ENCODE measurements around the gene TH. TPM values are rescaled to one million over a fixed set of nuclear protein-coding genes. Genes with fewer than 3 reads are reported as not detected.
"Not testable (repeated sequence)": the region's sequence is repeated elsewhere in the genome, so short reads cannot be mapped to it uniquely, and the experiment has no call there.

The TH gene
- total RNA-seq, 1 experiment from 2014 or later, result not detected

DNA sequence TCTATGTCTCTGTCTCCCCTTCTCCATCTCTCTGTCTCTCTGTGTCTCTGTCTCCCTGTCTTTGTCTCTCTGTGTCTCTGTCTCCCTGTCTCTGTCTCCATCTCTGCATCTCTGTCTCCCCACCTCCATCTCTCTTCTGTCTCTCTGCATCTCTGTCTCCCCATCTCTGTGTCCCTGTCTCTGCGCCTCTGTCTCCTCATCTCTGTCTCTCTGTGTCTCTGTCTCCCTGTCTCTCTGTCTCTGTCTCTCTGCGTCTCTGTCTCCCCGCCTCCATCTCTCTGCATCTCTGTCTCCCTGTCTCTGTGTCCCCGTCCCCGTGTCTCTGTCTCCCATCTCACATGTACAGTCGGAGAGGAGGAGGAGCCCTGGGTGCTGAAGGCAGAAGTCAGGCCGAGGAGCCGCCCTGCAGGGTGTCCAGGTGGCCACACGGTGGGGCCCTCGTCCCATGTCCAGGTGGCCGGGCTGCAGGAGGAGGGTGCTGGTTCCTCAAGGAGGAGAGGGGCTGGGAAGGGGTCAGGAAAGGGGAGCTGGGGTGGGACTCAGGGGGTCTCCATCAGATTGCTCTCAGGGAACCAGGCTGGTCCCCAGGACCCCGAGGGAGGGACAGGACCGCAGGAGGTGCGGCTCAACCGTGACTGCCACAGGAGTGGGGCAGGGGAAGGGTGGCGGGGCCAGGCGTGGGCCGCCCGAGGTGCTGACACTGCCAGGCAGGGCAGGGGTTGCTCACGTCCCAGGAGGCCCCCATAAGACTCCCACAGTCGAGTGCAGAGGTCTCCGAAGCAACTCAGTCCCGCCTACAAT, 25.6 kb upstream of the TH start:
- TF ChIP-seq, protein P1, sequence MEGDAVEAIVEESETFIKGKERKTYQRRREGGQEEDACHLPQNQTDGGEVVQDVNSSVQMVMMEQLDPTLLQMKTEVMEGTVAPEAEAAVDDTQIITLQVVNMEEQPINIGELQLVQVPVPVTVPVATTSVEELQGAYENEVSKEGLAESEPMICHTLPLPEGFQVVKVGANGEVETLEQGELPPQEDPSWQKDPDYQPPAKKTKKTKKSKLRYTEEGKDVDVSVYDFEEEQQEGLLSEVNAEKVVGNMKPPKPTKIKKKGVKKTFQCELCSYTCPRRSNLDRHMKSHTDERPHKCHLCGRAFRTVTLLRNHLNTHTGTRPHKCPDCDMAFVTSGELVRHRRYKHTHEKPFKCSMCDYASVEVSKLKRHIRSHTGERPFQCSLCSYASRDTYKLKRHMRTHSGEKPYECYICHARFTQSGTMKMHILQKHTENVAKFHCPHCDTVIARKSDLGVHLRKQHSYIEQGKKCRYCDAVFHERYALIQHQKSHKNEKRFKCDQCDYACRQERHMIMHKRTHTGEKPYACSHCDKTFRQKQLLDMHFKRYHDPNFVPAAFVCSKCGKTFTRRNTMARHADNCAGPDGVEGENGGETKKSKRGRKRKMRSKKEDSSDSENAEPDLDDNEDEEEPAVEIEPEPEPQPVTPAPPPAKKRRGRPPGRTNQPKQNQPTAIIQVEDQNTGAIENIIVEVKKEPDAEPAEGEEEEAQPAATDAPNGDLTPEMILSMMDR (IDR thresholded peaks at IDR 0.05; ENCODE audit: insufficient read depth in 1 of 2, low read depth in 1 of 2, low read length in 1 of 2, severe bottlenecking in 1 of 2, unreplicated experiment in 1 of 2), result peak; percentile 98 to 99
- Mint-ChIP-seq H3K27me3 (ENCODE audit: insufficient read depth, unreplicated experiment) (peaks cover 7% of the 10 kb centered on the region), H3K27ac (ENCODE audit: unreplicated experiment) (peak overlapping the region; percentile 51), H3K36me3 (ENCODE audit: insufficient read depth, unreplicated experiment) (peaks cover 20% of the 10 kb centered on the region), H3K4me3 (ENCODE audit: unreplicated experiment) (no peak overlapping the region), H3K9me3 (ENCODE audit: unreplicated experiment) (peaks cover 10% of the 10 kb centered on the region), H3K4me1 (ENCODE audit: low read depth, unreplicated experiment) (peaks cover 31% of the 10 kb centered on the region)
- no peaks in the 10 kb centered on the region for H3K9me3 ChIP-seq
- CTCF ChIA-PET, result interaction anchor here (0.5 to 4.1 kb wide), 18 partner anchors 9 to 223 kb away, joined by 3 to 68 read pairs (median 4); partner anchors contain the start of genes C11orf21, CD81, TSPAN32 and TSSC4
- no peaks in the 10 kb centered on the region for H3K36me3 ChIP-seq (ENCODE audit: control insufficient read depth, insufficient read depth, low read length)
- H3K27me3 ChIP-seq (replicated peaks; ENCODE audit: control insufficient read depth, insufficient read depth, low read length), result no peaks in the 10 kb centered on the region
- H3K4me3 ChIP-seq (ENCODE audit: low read depth, low read length), result no peak overlapping the region
- POLR2A ChIA-PET, result interaction anchor here (0.6 to 0.9 kb wide), 2 partner anchors 47 to 102 kb away, joined by 3 read pairs; no protein-coding TSS in a partner anchor
- H3K4me1 ChIP-seq, result peaks cover 37% of the 10 kb centered on the region
- DNase-seq, result peak; percentile 92 to 97
- intact Hi-C loops (cut with micrococcal nuclease; ENCODE audit: unreplicated experiment), result loop anchor here (1.0 to 2.0 kb wide), 7 partner anchors 8 to 222 kb away; partner anchors contain the start of gene ASCL2
- no TSS peak for BruUV-seq (replicated peaks)

DNA sequence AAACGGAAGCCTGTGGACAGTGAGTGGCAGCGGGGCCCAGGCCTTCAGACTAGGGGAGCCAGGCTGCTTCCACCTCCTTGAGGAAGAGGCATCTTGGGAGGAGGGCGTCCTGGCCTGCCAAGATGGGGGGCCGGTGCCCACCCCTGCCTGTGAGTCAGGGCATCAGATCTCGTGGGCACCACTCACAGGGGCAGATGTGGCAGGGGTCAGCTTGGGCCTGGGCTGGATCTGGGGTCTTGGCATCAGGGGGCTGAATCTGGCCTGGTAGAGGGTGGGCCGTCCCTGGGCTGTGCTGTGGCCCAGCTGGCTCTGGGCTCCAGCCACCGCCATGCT, 24.1 kb upstream of the TH start:
- Mint-ChIP-seq H3K4me3 (ENCODE audit: unreplicated experiment) (no peak overlapping the region), H3K27me3 (ENCODE audit: insufficient read depth, unreplicated experiment) (peaks cover 7% of the 10 kb centered on the region), H3K9me3 (ENCODE audit: unreplicated experiment) (peaks cover 2% of the 10 kb centered on the region), H3K36me3 (ENCODE audit: insufficient read depth, unreplicated experiment) (peaks cover 18% of the 10 kb centered on the region), H3K4me1 (ENCODE audit: low read depth, unreplicated experiment) (peaks cover 24% of the 10 kb centered on the region), H3K27ac (ENCODE audit: unreplicated experiment) (no peak overlapping the region)
- intact Hi-C loops (cut with micrococcal nuclease; ENCODE audit: unreplicated experiment), result loop anchor here (2.0 kb wide), 1 partner anchor 223 kb away; no protein-coding TSS in a partner anchor
- Histone ChIP-seq H3K4me3 (ENCODE audit: low read depth, low read length) (no peak overlapping the region), H3K9me3 (no peaks in the 10 kb centered on the region), H3K27me3 (replicated peaks; ENCODE audit: control insufficient read depth, insufficient read depth, low read length) (no peaks in the 10 kb centered on the region), H3K4me1 (peaks cover 33% of the 10 kb centered on the region), H3K36me3 (ENCODE audit: control insufficient read depth, insufficient read depth, low read length) (no peaks in the 10 kb centered on the region)
- DNase-seq, result no peak
- POLR2A ChIA-PET, result no interaction called here
- CTCF ChIA-PET, result interaction anchor here (2.9 to 3.1 kb wide), 2 partner anchors 44 to 104 kb away, joined by 13 to 18 read pairs; no protein-coding TSS in a partner anchor
- TF ChIP-seq, protein P1 (IDR thresholded peaks at IDR 0.05; ENCODE audit: insufficient read depth in 1 of 2, low read depth in 1 of 2, low read length in 1 of 2, severe bottlenecking in 1 of 2, unreplicated experiment in 1 of 2), result no peak
- no TSS peak for BruUV-seq (replicated peaks)

DNA sequence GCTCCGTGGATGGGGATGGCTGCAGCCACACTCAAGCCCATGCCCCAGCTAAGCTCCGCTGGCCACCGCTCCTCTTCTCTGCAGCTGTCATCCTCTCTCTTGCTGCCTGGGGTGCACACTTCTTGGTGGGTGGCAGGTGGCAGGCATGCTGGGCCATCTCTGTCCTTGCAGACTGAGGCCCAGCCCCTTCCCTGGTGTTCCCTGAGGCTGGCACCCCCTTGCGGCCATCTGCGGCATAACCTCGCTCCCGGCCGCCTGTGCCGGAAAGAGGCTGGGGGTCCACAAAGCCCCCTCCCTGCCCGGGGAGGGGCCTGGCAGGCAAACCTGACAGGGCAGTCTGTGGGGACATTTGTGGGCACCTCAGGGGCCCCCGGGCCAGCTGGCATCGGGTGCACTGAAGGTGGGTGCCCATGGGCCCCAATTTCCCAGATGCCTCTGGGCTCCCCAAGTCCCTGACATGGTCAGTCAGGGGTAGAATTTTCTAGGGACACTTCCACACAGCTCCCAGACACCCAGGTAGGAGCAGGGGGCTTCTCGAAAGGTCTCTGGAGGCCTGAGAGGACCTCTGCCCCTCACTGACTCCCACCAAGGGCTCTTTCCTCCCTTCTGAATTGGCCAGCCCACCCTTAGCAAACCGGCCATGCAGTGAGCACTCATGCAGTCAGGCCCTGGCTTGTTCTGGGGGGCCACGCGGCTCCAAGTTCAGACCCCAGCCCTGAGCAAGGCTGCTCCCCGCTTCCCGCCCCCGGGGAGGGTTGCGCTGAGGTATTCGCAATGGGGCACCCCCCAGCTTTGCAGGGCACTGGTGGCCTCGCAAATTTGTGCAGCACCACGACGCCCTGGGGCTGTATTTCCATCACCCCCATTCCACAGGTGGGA, 23.5 kb upstream of the TH start:
- Histone ChIP-seq H3K4me1 (peaks cover 33% of the 10 kb centered on the region), H3K4me3 (ENCODE audit: low read depth, low read length) (no peak overlapping the region), H3K27me3 (replicated peaks; ENCODE audit: control insufficient read depth, insufficient read depth, low read length) (no peaks in the 10 kb centered on the region), H3K36me3 (ENCODE audit: control insufficient read depth, insufficient read depth, low read length) (no peaks in the 10 kb centered on the region), H3K9me3 (no peaks in the 10 kb centered on the region)
- Mint-ChIP-seq H3K4me3 (ENCODE audit: unreplicated experiment) (no peak overlapping the region), H3K36me3 (ENCODE audit: insufficient read depth, unreplicated experiment) (peaks cover 18% of the 10 kb centered on the region), H3K4me1 (ENCODE audit: low read depth, unreplicated experiment) (peaks cover 20% of the 10 kb centered on the region), H3K27ac (ENCODE audit: unreplicated experiment) (peak overlapping the region; percentile 3), H3K27me3 (ENCODE audit: insufficient read depth, unreplicated experiment) (peaks cover 7% of the 10 kb centered on the region), H3K9me3 (ENCODE audit: unreplicated experiment) (no peaks in the 10 kb centered on the region)
- DNase-seq, result peak in 1 of 2 experiments; percentile 82
- POLR2A ChIA-PET, result interaction anchor here (0.6 kb wide), 1 partner anchor 58 kb away, joined by 3 read pairs; no protein-coding TSS in a partner anchor
- CTCF ChIA-PET, result interaction anchor here (0.9 to 3.1 kb wide), 6 partner anchors 17 to 226 kb away, joined by 3 to 18 read pairs (median 4); partner anchors contain the start of gene ASCL2
- BruUV-seq (replicated peaks), result no TSS peak
- intact Hi-C loops (cut with micrococcal nuclease; ENCODE audit: unreplicated experiment), result no loop called here
- TF ChIP-seq, protein P1 (IDR thresholded peaks at IDR 0.05; ENCODE audit: insufficient read depth in 1 of 2, low read depth in 1 of 2, low read length in 1 of 2, severe bottlenecking in 1 of 2, unreplicated experiment in 1 of 2), result peak; percentile 99

DNA sequence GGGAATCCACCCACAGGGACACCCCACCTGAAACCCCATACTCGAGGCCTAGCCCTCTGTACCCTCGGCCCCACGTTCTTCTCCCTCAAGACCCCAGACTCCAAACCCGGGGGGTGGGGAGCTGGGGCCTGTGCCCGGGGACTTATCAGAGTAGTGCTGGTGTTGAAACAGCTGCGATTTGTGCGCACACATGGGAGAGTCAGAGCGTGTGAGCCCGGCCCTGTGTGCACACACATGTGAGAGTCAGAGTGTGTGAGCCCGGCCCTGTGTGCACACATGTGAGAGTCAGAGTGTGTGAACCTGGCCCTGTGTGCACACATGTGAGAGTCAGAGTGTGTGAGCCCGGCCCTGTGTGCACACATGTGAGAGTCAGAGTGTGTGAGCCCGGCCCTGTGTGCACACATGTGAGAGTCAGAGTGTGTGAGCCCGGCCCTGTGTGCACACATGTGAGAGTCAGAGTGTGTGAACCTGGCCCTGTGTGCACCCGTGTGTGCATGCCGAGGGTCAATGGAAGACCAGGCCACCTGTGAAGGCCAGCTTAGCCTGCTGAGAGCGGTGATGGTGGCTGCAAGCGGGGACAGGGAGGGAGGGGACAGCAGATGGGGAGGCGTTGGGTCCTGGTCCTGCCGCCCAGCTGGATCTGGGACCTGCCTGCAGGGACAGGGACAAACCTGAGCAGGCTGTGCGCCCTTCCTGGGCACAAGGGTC, 22.4 kb upstream of the TH start:
- H3K27ac Mint-ChIP-seq (ENCODE audit: unreplicated experiment); intact Hi-C loops (cut with micrococcal nuclease; ENCODE audit: unreplicated experiment); DNase-seq; H3K27me3 Mint-ChIP-seq (ENCODE audit: insufficient read depth, unreplicated experiment); H3K36me3 ChIP-seq (ENCODE audit: control insufficient read depth, insufficient read depth, low read length); BruUV-seq (replicated peaks); H3K27me3 ChIP-seq (replicated peaks; ENCODE audit: control insufficient read depth, insufficient read depth, low read length); H3K9me3 ChIP-seq; H3K4me3 Mint-ChIP-seq (ENCODE audit: unreplicated experiment); H3K9me3 Mint-ChIP-seq (ENCODE audit: unreplicated experiment); POLR2A ChIA-PET; H3K4me3 ChIP-seq (ENCODE audit: low read depth, low read length): not testable (repeated sequence)
- H3K36me3 Mint-ChIP-seq (ENCODE audit: insufficient read depth, unreplicated experiment), result peaks cover 18% of the 10 kb centered on the region
- H3K4me1 Mint-ChIP-seq (ENCODE audit: low read depth, unreplicated experiment), result peaks cover 20% of the 10 kb centered on the region
- CTCF ChIA-PET, result interaction anchor here (0.6 to 3.1 kb wide), 9 partner anchors 12 to 227 kb away, joined by 3 to 18 read pairs (median 4); partner anchors contain the start of gene ASCL2
- H3K4me1 ChIP-seq, result peaks cover 26% of the 10 kb centered on the region
